Lung (tissue), 12 donors: ENCODE results near the gene NDUFS8. TPM values are rescaled to one million over a fixed set of nuclear protein-coding genes. Genes with fewer than 3 reads are reported as not detected.

ENCODE experiments used
- ATAC-seq: fragments of 200-7000 bp; cut with Tn5 transposase; one replicate; pipeline ENCODE4 v1.9.1; 2020; ENCODE audit warnings: moderate number of reproducible peaks; ENCODE audit not compliant: insufficient read depth, low FRiP score
- DNase-seq, 3 donors: peaks; one replicate each; pipeline ENCODE4 v3.0.0-alpha.2; 2013 to 2017
- H3K27ac ChIP-seq, 2 donors: one replicate each; pipeline ENCODE4 v1.5.1; 2013; ENCODE audit warnings: mild to moderate bottlenecking in 2 of 2, moderate library complexity in 2 of 2, control low read depth in 1 of 2, inconsistent platforms in 1 of 2, low read depth in 1 of 2, low read length in 1 of 2
- H3K27me3 ChIP-seq, 3 donors: one replicate each; pipeline ENCODE4 v1.5.1; 2013; ENCODE audit warnings: low read length in 2 of 3; ENCODE audit not compliant: control insufficient read depth in 3 of 3, insufficient read depth in 3 of 3
- H3K36me3 ChIP-seq, 4 donors: one replicate each; pipeline ENCODE4 v1.5.1; 2013; ENCODE audit warnings: low read length in 4 of 4, mild to moderate bottlenecking in 1 of 4, moderate library complexity in 1 of 4; ENCODE audit not compliant: control insufficient read depth in 4 of 4, insufficient read depth in 4 of 4
- H3K4me1 ChIP-seq, 5 donors: one replicate each; pipeline ENCODE4 v1.5.1; 2013; ENCODE audit warnings: low read length in 5 of 5, mild to moderate bottlenecking in 2 of 5, moderate library complexity in 1 of 5; ENCODE audit not compliant: control insufficient read depth in 5 of 5, insufficient read depth in 5 of 5
- H3K4me3 ChIP-seq: one replicate; pipeline ENCODE4 v1.5.1; 2013; ENCODE audit warnings: mild to moderate bottlenecking, control low read depth, moderate library complexity
- H3K9ac ChIP-seq, 2 donors: one replicate each; pipeline ENCODE4 v1.5.1; 2013; ENCODE audit warnings: low read length in 2 of 2, control low read depth in 1 of 2; ENCODE audit not compliant: insufficient read depth in 1 of 2
- H3K9me3 ChIP-seq, 4 donors: one replicate each; pipeline ENCODE4 v1.5.1; 2013; ENCODE audit warnings: low read length in 3 of 4, mild to moderate bottlenecking in 1 of 4, moderate library complexity in 1 of 4; ENCODE audit not compliant: control insufficient read depth in 4 of 4, insufficient read depth in 3 of 4
- CTCF ChIP-seq: IDR thresholded peaks from 2 replicates; pipeline ENCODE4 v1.5.1; 2012; ENCODE audit warnings: mild to moderate bottlenecking; ENCODE audit errors: control extremely low read depth, extremely low read depth
- WGBS, 2 donors: extraction: QIAGEN DNeasy Blood & Tissue Kit; methylation state at CpG; one replicate each; pipeline ENCODE4 v1.1.7; 2013; 5-methylcytosine and 5-hydroxymethylcytosine counted together
- polyA plus RNA-seq, 2 donors: library from polyadenylated mRNA; stranded (reverse); fragments of 200-250 nt; gene quantifications; one replicate each; pipeline ENCODE4 v1.2.1, GENCODE V29; 2013
- total RNA-seq, 2 donors: library from RNA; depleted of rRNA in 1 of 2; stranded (reverse); fragments of >200 nt in 1 of 2; gene quantifications; one replicate each; pipeline ENCODE4 v1.2.1, GENCODE V29; 2014 to 2021
- donor health status: control.
- donor health status: control.
- donor health status: Bipolar disorder and iron deficiency.
- donor health status: healthy.
- donor health status: DM: yes; HTN: yes; CAD: no.

NDUFS8 gene
- total and polyA plus RNA-seq, 4 donors, result 57.8 to 180 (median 145) TPM

DNA sequence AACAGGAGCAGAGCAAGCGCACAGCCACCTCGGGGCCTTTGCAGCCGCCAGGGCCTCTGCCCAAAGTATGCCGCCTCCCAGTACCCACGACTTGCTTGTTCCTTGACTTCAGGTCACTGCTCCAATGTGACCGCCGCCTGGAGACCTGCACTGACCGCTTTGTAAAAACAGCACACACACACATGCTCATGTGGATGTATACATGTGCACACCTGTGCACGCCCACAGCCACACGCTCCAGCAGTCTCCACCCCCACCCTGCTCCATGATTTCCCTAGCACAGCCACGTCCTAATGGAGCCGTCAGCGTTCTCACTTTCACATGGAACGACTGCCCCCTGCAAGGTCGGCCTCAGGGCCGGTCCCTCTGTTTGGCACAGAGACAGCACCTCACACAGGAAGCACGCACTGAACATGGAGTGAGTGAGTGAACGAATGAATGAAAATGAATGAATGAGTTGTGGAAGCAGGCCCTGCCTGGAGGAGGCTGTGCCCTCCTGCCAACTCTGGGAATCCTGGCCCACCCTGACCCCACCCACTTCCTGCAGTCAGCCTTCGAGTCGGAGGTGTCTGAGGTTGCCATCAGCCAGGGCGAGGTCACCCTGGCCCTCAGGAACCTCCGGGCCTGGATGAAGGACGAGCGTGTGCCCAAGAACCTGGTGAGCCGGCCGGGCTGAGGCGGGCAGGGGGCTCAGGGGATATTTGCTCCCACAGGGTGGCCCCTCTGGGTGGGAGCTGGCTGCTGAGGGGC, 12.3 kb upstream of the NDUFS8 start:
- no peak overlapping the region for H3K27ac ChIP-seq
- DNase-seq (no peak), ATAC-seq (no peak)

GRCh38 chr11:68018730-68019190, 11.7 kb upstream of the NDUFS8 start:
- DNase-seq, result no peak
- peaks cover 0 to 17% (median 11%) of the 10 kb centered on the region in 5 donors for H3K4me1 ChIP-seq
- TF ChIP-seq CTCF, result no peak
- WGBS, 2 donors, result 91 to 93% methylated on average over 18 of the region's 18 CpGs
- no peak overlapping the region for H3K4me3 ChIP-seq
- H3K36me3 ChIP-seq, result peaks cover 0 to 11% (median 0%) of the 10 kb centered on the region in 4 donors
- no peak overlapping the region for H3K9ac ChIP-seq
- ATAC-seq, result no peak
- H3K9me3 ChIP-seq, result no peaks in the 10 kb centered on the region
- no peak overlapping the region for H3K27ac ChIP-seq
- H3K27me3 ChIP-seq, result no peaks in the 10 kb centered on the region

More for the DNA sequence above, 12.3 kb upstream of the NDUFS8 start:
- Histone ChIP-seq H3K9ac (no peak overlapping the region), H3K4me1 (peaks cover 0 to 17% (median 11%) of the 10 kb centered on the region in 5 donors), H3K27me3 (no peaks in the 10 kb centered on the region), H3K9me3 (no peaks in the 10 kb centered on the region), H3K36me3 (peaks cover 0 to 11% (median 0%) of the 10 kb centered on the region in 4 donors), H3K4me3 (no peak overlapping the region)
- 76 to 84% methylated on average over 27 of the region's 27 CpGs for WGBS, 2 donors
- TF ChIP-seq CTCF, result no peak

DNA sequence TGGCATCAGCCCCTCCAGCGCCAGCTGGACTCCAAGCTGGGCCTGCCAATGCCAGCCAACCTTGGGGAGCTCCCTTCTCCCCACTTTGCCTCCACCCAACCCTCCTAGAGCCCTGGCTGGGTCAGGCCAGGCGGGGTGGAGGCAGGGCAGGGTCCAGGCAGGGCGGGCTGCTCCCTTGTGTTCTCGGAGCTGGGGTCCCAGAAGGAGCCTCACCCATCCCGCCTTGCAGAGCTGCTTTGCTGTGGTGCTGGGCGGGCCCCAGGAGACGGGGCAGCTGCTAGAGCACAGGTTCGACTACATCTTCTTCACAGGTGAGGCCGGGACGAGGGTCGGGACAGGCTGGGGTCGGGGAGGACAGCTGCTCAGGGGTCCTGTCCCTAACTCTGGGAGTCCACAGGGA, 11.0 kb upstream of the NDUFS8 start:
- H3K4me1 ChIP-seq, result peaks cover 0 to 10% (median 7%) of the 10 kb centered on the region in 5 donors
- peak overlapping the region in 1 of 2 donors; percentile 5 for H3K27ac ChIP-seq
- H3K36me3 ChIP-seq, result peaks cover 0 to 12% (median 0%) of the 10 kb centered on the region in 4 donors
- DNase-seq, result no peak
- H3K9me3 ChIP-seq, result no peaks in the 10 kb centered on the region
- no peak overlapping the region for H3K9ac ChIP-seq
- no peaks in the 10 kb centered on the region for H3K27me3 ChIP-seq
- 88 to 99% methylated on average over 12 of the region's 12 CpGs for WGBS, 2 donors
- no peak overlapping the region for H3K4me3 ChIP-seq
- TF ChIP-seq CTCF, result no peak
- ATAC-seq, result no peak
